Osteocyte (in vitro differentiated cells): Measurements from ENCODE around the gene XAGE3. TPM values are rescaled to one million over a fixed set of nuclear protein-coding genes. Genes with fewer than 3 reads are reported as not detected.
"Not testable (repeated sequence)": the region's sequence is repeated elsewhere in the genome, so short reads cannot be mapped to it uniquely, and the experiment has no call there.

ENCODE experiments used
- DNase-seq: peaks from one replicate; pipeline ENCODE4 v3.0.0; 2021; ENCODE audit warnings: mixed read lengths; ENCODE audit not compliant: unreplicated experiment; ENCODE audit errors: extremely low spot score
- H3K27ac Mint-ChIP-seq: one replicate; pipeline ENCODE4 v1.8.0; 2021; ENCODE audit warnings: mild to moderate bottlenecking, mixed read lengths; ENCODE audit not compliant: unreplicated experiment
- H3K27me3 Mint-ChIP-seq: one replicate; pipeline ENCODE4 v1.8.0; 2021; ENCODE audit warnings: mixed read lengths; ENCODE audit not compliant: unreplicated experiment
- H3K36me3 Mint-ChIP-seq: one replicate; pipeline ENCODE4 v1.8.0; 2021; ENCODE audit warnings: mixed read lengths; ENCODE audit not compliant: unreplicated experiment
- H3K4me1 Mint-ChIP-seq: one replicate; pipeline ENCODE4 v1.8.0; 2021; ENCODE audit warnings: mixed read lengths; ENCODE audit not compliant: unreplicated experiment
- H3K4me3 Mint-ChIP-seq: one replicate; pipeline ENCODE4 v1.8.0; 2021; ENCODE audit warnings: mild to moderate bottlenecking, moderate library complexity, mixed read lengths; ENCODE audit not compliant: unreplicated experiment
- H3K9me3 Mint-ChIP-seq: one replicate; pipeline ENCODE4 v1.8.0; 2021; ENCODE audit warnings: mixed read lengths; ENCODE audit not compliant: unreplicated experiment
- total RNA-seq: library from RNA; stranded (reverse); gene quantifications from 2 replicates; pipeline ENCODE4 v1.2.1, GENCODE V29; 2021
- TF ChIP-seq, protein P1 (sequence below): fragments of 200-600 bp; sonication (generic); IDR thresholded peaks from 2 replicates; pipeline ENCODE4 v1.5.0; 2021; ENCODE audit warnings: antibody characterized with exemption, mild to moderate bottlenecking, moderate library complexity

XAGE3 gene
- total RNA-seq, 1 donor from 2014 or later = not detected

DNA sequence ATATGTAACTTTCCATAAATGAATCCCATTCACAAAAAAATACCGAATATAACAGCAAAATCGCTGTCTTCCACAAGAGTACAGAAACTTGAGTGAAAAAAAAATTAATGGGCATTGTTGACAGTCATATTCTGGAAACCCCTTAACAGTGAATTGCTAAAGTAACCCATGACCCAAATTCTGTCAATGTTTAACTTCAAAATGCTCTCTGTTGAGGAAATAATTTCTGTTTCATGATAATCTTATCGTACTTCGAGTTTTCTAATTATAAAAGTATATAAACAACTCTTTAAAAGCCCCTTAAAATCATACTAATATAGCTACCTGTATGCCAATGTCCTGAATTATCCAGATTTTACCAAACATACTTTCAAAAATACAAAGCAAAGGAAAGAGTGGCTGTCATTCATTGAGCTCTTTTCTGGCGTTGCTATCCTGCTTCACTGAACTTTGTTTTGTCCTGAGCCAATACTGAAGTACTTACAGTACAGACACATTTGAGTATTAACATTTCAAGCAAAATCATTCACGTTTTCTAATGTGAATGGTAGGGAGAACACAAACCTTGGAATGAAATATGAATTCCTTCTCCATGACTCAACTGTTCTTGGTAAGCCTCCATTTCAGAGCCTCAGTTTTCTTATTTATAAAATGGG, 2.4 kb downstream of the XAGE3 start:
- Mint-ChIP-seq H3K27me3 (peaks cover 12% of the 10 kb centered on the region), H3K4me1 (no peaks in the 10 kb centered on the region), H3K4me3 (no peak overlapping the region), H3K27ac (no peak overlapping the region), H3K36me3 (no peaks in the 10 kb centered on the region), H3K9me3 (peaks cover 12% of the 10 kb centered on the region)
- DNase-seq = no peak
- TF ChIP-seq, protein P1, sequence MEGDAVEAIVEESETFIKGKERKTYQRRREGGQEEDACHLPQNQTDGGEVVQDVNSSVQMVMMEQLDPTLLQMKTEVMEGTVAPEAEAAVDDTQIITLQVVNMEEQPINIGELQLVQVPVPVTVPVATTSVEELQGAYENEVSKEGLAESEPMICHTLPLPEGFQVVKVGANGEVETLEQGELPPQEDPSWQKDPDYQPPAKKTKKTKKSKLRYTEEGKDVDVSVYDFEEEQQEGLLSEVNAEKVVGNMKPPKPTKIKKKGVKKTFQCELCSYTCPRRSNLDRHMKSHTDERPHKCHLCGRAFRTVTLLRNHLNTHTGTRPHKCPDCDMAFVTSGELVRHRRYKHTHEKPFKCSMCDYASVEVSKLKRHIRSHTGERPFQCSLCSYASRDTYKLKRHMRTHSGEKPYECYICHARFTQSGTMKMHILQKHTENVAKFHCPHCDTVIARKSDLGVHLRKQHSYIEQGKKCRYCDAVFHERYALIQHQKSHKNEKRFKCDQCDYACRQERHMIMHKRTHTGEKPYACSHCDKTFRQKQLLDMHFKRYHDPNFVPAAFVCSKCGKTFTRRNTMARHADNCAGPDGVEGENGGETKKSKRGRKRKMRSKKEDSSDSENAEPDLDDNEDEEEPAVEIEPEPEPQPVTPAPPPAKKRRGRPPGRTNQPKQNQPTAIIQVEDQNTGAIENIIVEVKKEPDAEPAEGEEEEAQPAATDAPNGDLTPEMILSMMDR = no peak

DNA sequence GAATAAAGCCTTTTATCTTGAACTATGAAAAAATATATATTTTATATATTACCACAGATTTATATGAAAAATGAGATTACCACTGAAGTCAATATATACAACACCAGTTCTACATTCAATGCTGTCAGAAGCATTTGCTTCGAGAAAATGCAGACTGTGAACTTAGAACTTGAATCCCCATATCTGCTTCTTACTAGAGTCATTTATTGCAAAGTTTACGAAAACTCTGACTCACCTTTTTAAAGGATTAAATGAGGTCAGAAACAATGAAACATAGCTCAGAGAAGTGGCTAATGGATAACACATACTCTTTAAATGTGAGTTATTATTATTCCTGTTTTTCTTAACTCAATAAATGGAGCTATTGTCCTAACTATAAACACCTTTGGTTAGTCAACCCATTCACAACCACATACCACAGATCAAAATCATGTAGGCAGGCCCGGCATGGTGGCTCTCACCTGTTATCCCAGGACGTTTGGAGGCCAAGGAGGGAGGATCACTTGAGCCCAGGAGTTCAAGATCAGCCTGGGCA, 10.8 kb downstream of the XAGE3 start:
- not testable (repeated sequence) for H3K4me1 Mint-ChIP-seq, H3K36me3 Mint-ChIP-seq, H3K27me3 Mint-ChIP-seq, DNase-seq, H3K27ac Mint-ChIP-seq, H3K4me3 Mint-ChIP-seq
- H3K9me3 Mint-ChIP-seq = peaks cover 26% of the 10 kb centered on the region

DNA sequence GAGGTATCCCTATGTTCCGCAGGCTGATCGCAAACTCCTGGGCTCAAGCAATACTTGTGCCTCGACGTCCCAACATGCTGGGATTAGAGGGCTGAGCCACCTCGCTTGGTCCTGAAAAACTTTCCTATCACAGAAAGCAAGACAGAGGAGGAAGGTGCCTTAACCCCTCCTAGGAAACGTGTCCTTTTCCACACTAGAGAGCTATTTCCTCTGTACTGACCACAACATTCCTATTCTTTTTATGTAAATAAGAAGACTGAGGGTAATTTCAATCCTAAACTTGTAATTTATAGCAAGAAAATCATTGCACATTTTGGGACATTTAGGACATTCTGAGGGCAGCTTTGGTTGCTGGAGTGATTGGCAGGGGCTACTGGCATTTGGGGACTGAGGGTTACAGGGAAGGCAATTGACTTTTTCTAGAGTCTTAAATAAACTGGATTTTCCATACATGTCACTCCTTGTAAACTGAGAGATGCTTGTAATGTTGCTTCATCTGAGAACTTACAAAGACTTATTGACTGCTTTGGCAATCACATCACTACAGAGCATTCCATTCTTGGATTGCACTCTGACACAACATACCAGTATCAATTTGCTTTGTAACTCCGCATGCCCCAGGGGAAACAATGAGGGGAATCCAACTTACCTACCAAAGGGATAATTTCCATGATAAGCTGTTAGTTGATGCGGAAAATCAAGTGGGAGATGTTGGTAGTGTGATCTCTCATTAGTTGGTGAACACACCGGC, 15.6 kb downstream of the XAGE3 start:
- Mint-ChIP-seq H3K27me3 (peaks cover 2% of the 10 kb centered on the region), H3K9me3 (peaks cover 13% of the 10 kb centered on the region), H3K27ac (no peak overlapping the region), H3K4me3 (no peak overlapping the region), H3K36me3 (no peaks in the 10 kb centered on the region), H3K4me1 (peaks cover 9% of the 10 kb centered on the region)
- TF ChIP-seq, protein P1 = no peak
- no peak for DNase-seq

DNA sequence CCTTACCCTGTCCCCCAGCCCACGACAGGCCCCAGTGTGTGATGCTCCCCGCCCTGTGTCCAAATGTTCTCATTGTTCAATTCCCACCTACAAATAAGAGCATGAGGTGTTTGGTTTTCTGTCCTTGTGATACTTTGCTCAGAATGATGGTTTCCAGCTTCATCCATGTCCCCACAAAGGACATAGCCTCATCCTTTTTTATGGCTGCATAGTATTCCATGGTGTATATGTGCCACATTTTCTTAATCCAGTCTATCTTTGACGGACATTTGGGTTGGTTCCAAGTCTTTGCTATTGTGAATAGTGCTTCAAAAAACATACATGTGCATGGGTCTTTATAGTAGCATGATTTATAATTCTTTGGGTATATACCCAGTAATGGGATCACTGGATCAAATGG, 24.3 kb downstream of the XAGE3 start:
- H3K4me1 Mint-ChIP-seq, H3K36me3 Mint-ChIP-seq, H3K27ac Mint-ChIP-seq, H3K9me3 Mint-ChIP-seq, DNase-seq, H3K27me3 Mint-ChIP-seq, H3K4me3 Mint-ChIP-seq: not testable (repeated sequence)

DNA sequence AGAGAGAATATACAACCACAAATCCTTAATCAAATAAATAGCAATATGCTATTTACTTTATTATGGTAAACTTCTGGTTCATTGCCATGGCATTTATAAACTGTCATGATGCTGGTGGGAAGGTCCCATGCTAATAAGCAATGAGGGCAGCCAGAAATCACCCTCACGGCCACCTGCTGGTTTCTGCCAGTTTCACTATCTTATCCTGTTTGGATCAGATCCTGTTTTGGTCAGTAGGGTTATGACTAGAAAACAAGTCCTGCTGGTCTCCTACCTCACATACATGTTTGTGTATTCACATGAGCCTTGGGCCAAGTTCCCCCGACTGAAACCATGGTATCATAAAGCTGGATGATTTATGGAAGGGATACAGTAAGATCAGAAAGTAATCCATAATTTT, 28.7 kb downstream of the XAGE3 start:
- Mint-ChIP-seq H3K36me3 (no peaks in the 10 kb centered on the region), H3K4me1 (no peaks in the 10 kb centered on the region), H3K9me3 (no peaks in the 10 kb centered on the region), H3K27ac (no peak overlapping the region), H3K27me3 (no peaks in the 10 kb centered on the region), H3K4me3 (no peak overlapping the region)
- DNase-seq = no peak
- TF ChIP-seq, protein P1 = no peak

DNA sequence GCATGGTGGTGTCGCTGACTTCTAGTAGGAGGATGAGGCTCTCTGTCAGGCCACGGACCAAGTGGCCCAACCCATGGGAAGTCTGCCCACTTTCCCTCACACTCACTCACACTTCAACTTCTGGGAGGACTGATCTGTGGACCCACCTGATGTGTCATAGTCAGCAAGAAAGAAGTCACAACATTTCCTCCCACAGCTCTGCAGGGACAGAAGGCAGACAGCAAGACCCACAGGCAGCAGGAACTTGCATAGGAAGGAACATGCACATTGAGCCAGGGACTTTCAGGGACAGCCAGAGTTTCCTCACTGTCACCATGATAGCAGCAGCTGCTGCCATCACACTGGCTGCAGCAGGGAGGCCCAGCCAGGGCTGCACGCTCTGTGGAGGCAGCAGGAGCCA, 37.3 kb downstream of the XAGE3 start:
- no peak for DNase-seq
- peaks cover 4% of the 10 kb centered on the region for H3K9me3 Mint-ChIP-seq
- H3K27me3 Mint-ChIP-seq = no peaks in the 10 kb centered on the region
- H3K36me3 Mint-ChIP-seq = no peaks in the 10 kb centered on the region
- TF ChIP-seq, protein P1 = no peak
- H3K4me3 Mint-ChIP-seq = no peak overlapping the region
- H3K4me1 Mint-ChIP-seq = no peaks in the 10 kb centered on the region
- H3K27ac Mint-ChIP-seq = no peak overlapping the region
